HG02852 (cell line): Measurements from ENCODE around the gene SLC25A19.
"Not testable (repeated sequence)": the region's sequence is repeated elsewhere in the genome, so short reads cannot be mapped to it uniquely, and the experiment has no call there.

Source experiments
- ATAC-seq: cut with Tn5 transposase; IDR thresholded peaks from one replicate; pipeline ENCODE4 v1.9.1; 2021; ENCODE audit warnings: mild to moderate bottlenecking, moderate library complexity; ENCODE audit not compliant: unreplicated experiment

Gene SLC25A19

DNA sequence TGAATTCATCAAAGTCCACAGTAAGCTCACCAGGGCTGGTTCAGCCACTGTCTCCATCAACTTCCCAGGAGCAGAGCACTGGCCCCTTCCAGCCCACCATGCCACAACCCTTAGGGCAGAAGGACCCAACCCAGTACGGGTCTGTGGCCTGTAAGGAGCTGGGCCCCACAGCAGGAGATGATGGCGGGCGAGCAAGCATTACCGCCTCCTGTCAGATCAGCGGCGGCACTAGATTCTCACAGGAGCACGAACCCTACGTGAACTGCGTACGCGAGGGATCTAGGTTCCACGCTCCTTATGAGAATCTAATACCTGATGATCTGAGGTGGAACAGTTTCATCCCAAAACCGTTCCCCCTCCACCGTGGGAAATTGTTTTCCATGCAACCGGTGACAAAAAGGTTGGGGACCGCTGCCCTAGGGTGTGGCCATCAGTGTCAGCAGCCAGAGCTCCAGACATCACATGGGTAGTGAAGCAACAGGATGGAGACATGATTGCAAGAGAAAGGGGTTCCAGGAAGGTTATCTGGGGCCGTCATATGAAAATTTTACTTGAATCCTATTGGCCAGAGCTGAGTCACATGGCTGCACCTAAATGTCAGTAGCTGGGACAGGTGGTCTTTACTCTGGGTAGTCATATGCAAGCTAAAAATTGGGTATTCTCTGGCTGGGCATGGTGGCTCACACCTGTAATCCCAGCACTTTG is 12.4 kb upstream of the SLC25A19 start:
- no peak for ATAC-seq

DNA sequence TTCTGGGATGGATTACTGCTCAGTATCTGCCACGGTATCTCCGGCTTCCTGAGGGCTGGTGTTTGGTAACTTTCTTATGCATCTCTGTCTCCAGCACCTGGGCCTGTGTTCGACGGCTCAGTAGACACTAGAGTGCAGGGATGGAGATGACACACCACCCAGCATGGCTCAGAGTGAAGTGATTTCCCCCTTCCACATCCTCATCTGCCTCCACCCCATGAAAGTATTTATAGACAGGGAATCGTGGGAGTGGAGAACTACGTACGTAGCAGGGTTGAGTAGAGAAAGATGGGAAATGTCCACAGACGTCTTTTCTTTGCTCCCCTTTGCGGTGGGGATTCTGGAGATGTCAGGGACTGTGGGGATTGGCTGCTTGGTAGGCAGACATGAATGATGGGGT is 11.8 kb upstream of the SLC25A19 start:
- no peak for ATAC-seq

- ATAC-seq, result no peak
Observed at GRCh38 chr17:75300280-75300679, 11.0 kb upstream of the SLC25A19 start.

DNA sequence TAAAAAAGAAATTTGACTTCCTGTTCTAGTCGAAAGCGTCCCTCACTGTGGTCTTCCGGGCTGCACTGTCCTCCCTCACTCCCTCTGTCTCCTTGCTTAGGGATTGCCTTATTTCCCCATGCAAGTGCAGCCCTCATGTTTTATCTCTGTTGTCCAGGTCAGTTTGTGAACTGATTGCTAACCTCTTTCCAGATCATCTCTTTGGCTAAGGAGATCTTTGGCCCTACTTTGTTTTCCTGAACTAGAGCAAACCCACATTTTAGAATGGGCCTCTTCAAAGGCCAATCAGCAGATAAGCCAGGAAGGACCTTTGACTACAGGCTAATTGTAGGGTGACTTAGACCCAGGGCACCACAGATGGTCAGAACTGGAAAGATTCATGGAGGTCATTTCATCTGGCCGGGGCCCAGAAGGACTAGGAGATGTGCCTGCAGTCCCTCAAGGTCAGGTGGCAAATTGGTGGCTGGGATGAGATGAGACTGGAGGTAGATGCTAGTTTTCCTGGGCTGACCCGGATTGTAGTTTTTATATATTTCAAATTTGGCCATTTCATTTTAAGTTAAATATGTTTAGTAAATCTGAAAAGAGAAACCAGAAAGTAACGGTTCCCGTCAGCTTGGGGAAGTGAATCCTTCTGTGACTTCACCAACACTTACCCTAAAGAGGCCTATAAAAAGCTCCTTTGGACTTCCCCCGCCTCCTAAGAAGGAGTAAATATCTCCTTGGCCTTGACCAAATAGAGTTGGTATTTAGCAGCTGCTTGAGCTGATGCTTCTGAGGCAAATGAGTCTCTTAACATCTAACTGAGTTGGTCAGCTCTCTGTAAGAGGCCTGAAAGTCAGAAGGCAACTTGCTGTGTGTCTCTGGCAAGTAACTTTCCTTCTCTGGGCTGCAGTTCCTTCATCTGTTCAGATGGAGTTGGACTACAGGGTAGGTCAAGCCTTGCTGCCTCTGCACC is 6.2 kb upstream of the SLC25A19 start:
- ATAC-seq, result peak; percentile 58

GRCh38 chr17:75292810-75293448 is 3.7 kb upstream of the SLC25A19 start:
- ATAC-seq, result not testable (repeated sequence)

GRCh38 chr17:75289832-75290337 is 652 bp upstream of the SLC25A19 start:
- ATAC-seq, result no peak

GRCh38 chr17:75288770-75289114 is 491 bp downstream of the SLC25A19 start:
- ATAC-seq, result peak; percentile 18

GRCh38 chr17:75288359-75288758 is 874 bp downstream of the SLC25A19 start:
- no peak for ATAC-seq

- ATAC-seq, result no peak
Observed at GRCh38 chr17:75287221-75287620, 2.0 kb downstream of the SLC25A19 start.

DNA sequence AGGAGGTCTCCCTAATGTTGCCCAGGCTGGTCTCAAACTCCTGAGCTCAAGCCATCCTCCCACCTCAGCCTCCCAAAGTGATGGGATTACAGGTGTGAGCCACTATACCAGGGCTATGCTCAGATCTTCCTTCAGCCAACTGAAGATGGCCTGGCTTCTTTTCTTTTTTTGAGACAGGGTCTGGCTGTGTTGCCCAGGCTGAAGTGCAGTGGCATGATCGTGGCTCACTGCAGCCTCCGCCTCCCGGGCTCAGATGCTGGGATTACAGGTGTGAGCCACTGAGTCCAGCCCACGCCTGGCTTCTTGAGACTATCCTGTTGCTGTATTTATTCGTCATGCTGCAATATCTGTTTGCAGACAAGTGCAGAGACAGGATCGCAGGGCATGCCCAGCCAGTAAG is 4.1 kb downstream of the SLC25A19 start:
- ATAC-seq, result no peak

DNA sequence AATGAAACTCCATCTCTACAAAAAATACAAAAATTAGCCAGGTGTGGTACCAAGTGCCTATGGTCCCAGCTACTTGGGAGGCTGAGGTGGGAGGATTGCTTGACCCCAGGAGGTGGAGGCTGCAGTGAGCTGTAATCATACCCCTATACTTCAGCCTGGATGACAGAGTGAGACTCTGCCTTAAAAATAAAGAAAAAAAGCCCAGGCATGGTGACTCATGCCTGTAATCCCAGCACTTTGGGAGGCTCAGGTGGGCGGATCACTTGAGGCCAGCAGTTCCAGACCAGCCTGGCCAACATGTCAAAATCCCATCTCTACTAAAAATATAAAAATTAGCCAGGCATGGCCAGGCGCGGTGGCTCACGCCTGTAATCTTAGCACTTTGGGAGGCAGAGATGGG is 9.0 kb downstream of the SLC25A19 start:
- not testable (repeated sequence) for ATAC-seq

DNA sequence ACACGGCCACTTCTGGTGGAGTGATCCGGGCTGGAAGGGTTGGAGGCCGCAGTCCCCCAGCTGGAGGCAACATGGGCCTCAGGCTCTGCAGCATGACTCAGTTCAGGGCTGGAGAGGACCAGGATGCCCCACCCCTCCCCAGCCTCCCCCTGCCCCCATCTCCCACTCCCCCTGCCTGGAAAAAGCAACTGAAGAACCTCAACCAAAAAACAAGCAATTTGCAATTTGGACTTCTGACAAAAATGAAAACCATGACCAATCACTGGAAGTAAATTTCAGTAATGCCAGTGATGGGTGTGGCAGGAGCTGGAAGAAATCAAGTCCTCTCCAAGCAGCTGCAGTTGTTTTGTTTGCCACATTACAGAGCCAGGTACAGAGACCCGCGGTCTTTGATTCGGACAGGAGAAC is 11.6 kb downstream of the SLC25A19 start:
- ATAC-seq, result no peak

DNA sequence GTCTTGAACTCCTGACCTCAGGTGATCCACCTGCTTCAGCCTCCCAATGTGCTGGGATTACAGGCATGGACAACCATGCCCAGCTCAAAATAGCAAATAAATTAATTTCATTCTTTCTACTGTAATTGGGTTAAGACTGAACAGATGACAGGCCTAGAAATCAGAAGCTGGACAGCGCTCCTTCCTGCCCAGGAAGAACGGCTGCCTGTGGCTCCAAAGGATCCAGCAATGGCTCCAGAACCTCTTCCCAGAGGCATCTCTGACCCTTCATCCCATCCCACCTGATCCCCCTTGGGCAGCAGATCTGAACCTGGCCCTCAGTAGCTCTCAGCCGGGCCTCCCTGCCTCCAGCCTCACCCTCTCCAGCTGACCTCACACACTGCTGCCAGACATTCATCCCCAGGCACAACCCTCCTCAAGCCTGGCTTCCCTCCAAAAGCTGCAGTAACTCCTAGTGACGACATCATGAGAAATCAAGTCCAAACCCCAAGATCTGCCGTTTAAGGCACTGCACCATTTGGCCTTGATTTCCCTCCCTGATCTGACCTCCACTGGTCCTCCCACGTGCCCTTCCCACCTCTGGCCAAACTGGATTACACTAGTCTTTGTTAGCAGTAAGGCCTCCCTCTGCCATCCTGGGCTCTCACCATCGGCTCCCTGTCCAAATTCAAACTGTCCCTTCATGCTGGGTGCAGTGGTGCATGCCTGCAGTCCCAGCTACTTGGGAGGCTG is 15.1 kb downstream of the SLC25A19 start:
- no peak for ATAC-seq

- ATAC-seq, result no peak
Observed at GRCh38 chr17:75272848-75273184, 16.4 kb downstream of the SLC25A19 start.

GRCh38 chr17:75271955-75272847 is 17.0 kb downstream of the SLC25A19 start:
- no peak for ATAC-seq

DNA sequence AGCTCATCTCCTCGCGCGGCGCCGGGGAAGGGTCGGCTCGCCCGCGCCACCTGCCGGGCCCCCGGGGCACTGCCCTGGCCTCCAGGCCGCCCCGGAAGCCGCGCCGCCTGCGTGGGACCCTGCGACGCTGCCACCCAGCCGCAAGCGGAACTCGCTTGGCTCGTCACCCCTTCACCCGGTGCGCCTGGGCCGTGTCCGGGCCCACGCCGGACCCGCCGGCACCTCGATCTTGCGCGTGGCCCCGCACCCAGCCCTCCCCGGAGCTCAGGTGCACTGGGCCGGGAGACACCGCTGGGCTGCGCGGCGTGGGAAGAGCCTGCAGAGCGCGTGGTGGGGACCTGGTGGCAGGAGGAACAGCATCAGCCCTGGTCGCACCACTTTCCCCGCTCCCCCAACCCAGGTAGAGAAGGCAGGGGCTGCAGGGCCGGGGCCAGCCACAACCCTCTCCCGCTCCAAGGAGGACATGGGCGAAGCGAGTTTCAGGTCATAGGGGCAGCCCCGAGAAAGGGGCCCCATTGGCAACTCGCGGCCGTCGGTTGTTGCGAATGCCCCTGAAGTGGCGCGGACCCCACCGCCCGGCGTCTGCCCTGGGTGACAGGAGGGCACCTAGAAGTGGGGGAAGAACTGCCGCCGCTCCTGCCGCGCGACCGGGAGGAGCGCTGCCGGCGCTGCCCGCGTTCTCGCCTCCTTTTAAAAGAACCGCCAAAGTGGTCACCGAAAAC is 17.8 kb downstream of the SLC25A19 start:
- peak; percentile 64 for ATAC-seq

DNA sequence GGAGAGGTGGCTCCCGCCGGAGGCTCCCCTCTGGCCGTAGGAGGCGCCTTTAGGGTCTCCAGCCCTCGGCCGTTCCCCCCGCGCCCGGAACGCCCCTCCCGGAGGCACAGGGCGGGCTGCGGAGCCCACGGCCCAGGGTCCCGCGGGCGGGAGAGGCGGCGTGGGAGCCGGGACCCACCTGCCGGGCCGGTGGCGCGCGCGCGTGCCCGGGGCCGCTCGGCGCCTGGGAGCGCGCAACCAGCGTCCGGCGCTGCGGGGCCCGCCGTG is 18.3 kb downstream of the SLC25A19 start, which contains the start of gene MIF4GD:
Gene MIF4GD (minus strand): TSS at position 266 of the 267 bp plus-strand sequence. CDS start 1,036 bp downstream, outside the sequence.
- peak; percentile 12 for ATAC-seq

DNA sequence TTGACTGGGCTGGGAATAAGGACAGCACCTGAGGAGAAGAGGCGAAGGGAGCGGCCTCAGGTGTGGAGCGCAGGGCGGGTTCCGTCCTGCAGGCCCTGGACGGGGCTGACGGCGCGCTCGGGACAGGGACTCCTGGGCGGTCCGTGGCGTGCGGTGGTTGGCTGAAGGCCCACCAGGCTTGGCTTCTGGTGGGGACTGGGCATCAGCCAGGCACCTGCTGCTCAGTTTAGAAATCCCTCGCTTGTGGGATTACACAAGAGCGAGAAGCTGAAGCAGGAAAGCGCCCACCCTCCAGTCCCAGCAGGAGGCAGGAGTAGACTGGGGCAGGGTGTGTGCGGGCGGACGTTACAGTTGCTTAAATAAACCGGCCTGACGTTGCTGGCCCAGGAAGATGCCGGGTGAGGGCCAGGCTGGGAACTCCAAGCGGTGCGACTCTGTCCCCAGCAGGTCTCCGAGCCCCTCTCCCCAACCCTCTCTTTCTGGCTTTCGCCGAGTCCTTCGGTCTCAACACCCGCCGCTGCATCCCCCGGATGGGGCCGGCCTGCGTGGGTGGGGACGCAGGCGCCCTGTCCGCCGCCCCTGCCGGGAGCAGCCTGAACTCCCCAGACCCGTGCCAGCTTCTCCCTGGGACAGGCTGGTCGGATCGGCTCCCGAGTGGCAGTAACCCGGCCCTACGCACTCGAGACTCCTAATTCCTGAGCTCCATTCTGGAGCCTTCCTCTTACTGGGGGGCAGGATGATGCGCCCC is 18.8 kb downstream of the SLC25A19 start:
- peak; percentile 41 for ATAC-seq

- ATAC-seq, result no peak
Observed at GRCh38 chr17:75269844-75270217, 19.4 kb downstream of the SLC25A19 start.
